ENCODE measurements around the gene ICE2. TPM values are rescaled to one million over a fixed set of nuclear protein-coding genes. Genes with fewer than 3 reads are reported as not detected.
A peak's percentile ranks its signal among the peaks of the same experiment; 100 is the strongest.

ICE2 gene
- polyA plus RNA-seq, 1 of the 3 experiments (the other 2 are of a cell fraction): 19.0 TPM

- no peak for TF ChIP-seq ELF1 (IDR thresholded peaks at IDR 0.05)
- no peak for TF ChIP-seq CHD2 (IDR thresholded peaks at IDR 0.05; ENCODE audit: low read length, partially characterized antibody)
- no peak for TF ChIP-seq JUND (IDR thresholded peaks at IDR 0.05)
- TF ChIP-seq, protein P1, sequence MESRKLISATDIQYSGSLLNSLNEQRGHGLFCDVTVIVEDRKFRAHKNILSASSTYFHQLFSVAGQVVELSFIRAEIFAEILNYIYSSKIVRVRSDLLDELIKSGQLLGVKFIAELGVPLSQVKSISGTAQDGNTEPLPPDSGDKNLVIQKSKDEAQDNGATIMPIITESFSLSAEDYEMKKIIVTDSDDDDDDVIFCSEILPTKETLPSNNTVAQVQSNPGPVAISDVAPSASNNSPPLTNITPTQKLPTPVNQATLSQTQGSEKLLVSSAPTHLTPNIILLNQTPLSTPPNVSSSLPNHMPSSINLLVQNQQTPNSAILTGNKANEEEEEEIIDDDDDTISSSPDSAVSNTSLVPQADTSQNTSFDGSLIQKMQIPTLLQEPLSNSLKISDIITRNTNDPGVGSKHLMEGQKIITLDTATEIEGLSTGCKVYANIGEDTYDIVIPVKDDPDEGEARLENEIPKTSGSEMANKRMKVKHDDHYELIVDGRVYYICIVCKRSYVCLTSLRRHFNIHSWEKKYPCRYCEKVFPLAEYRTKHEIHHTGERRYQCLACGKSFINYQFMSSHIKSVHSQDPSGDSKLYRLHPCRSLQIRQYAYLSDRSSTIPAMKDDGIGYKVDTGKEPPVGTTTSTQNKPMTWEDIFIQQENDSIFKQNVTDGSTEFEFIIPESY (IDR thresholded peaks at IDR 0.05; ENCODE audit: borderline replicate concordance, low read depth): no peak
- no peak for TF ChIP-seq RXRA (IDR thresholded peaks at IDR 0.05; ENCODE audit: borderline replicate concordance, low read depth)
- no peak for TF ChIP-seq YY1 (IDR thresholded peaks at IDR 0.05; ENCODE audit: low read depth)
- no peak for DNase-seq
- Histone ChIP-seq H3K4me3 (ENCODE audit: low read depth in 2 of 2, low read length in 1 of 2) (no peak overlapping the region), H3K4me2 (no peak overlapping the region), H3F3A (replicated peaks; ENCODE audit: insufficient read depth) (peaks cover 29% of the 10 kb centered on the region), H2AFZ (ENCODE audit: low read depth) (no peak overlapping the region), H3K4me1 (ENCODE audit: control insufficient read depth in 1 of 2, insufficient read depth in 2 of 2, low read depth in 1 of 2, low read length in 1 of 2) (peaks cover 0 to 33% of the 10 kb centered on the region in 2 experiments; a peak in 3 of 4 replicates), H3K9me2 (no peaks in the 10 kb centered on the region), H3K79me2 (ENCODE audit: insufficient read depth) (peaks cover 25% of the 10 kb centered on the region), H3K9me3 (no peaks in the 10 kb centered on the region), H3K27me3 (ENCODE audit: insufficient read depth) (no peaks in the 10 kb centered on the region), H3K27ac (ENCODE audit: low read depth in 2 of 2, low read length in 1 of 2) (peak overlapping the region in 1 of 2 experiments; percentile 93; a peak in 2 of 4 replicates), H3K36me3 (replicated peaks in 1 of 2; ENCODE audit: control insufficient read depth in 1 of 2, insufficient read depth in 2 of 2, low read length in 1 of 2) (no peaks in the 10 kb centered on the region), H3K9ac (no peak overlapping the region), H4K20me1 (ENCODE audit: insufficient read depth) (no peaks in the 10 kb centered on the region)
- ChIA-PET CTCF (no interaction called here), POLR2A (no interaction called here)
- 100% methylated on average over 2 of the region's 2 CpGs for WGBS (ENCODE audit: low lambda C conversion rate)
Measured at GRCh38 chr15:60420203-60420716, 58.7 kb downstream of the ICE2 start.

DNA sequence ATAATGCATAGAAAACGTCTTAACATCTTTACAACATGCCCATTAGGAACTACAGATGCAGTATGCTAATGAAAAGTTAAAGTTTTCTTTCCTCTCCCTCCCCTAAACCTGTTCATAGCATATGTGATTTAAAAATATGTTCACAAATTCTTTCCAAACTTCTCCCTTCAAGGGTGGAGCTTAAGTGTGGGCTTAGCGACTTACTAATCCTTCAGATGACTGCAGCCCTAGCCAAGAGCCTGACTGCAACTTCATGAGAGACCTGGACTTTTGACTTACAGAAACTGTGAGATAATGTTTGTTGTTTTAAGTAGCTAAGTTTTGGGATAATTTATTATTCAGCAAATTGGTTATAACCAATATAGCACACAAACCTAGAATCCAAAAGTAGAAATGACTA lies 59.2 kb downstream of the ICE2 start:
- Histone ChIP-seq H3K27ac (ENCODE audit: low read depth in 2 of 2, low read length in 1 of 2) (no peak overlapping the region), H3K4me2 (no peak overlapping the region), H3K9me3 (no peaks in the 10 kb centered on the region), H3F3A (replicated peaks; ENCODE audit: insufficient read depth) (peaks cover 29% of the 10 kb centered on the region), H3K4me3 (ENCODE audit: low read depth in 2 of 2, low read length in 1 of 2) (no peak overlapping the region), H3K4me1 (ENCODE audit: control insufficient read depth in 1 of 2, insufficient read depth in 2 of 2, low read depth in 1 of 2, low read length in 1 of 2) (peaks cover 0 to 33% of the 10 kb centered on the region in 2 experiments; a peak in 3 of 4 replicates), H3K9ac (no peak overlapping the region), H3K79me2 (ENCODE audit: insufficient read depth) (peaks cover 21% of the 10 kb centered on the region), H4K20me1 (ENCODE audit: insufficient read depth) (no peaks in the 10 kb centered on the region), H3K27me3 (ENCODE audit: insufficient read depth) (no peaks in the 10 kb centered on the region), H3K36me3 (replicated peaks in 1 of 2; ENCODE audit: control insufficient read depth in 1 of 2, insufficient read depth in 2 of 2, low read length in 1 of 2) (no peaks in the 10 kb centered on the region), H2AFZ (ENCODE audit: low read depth) (no peak overlapping the region), H3K9me2 (no peaks in the 10 kb centered on the region)
- POLR2A ChIA-PET: no interaction called here
- CTCF ChIA-PET: no interaction called here
- no peak for DNase-seq
- 70% methylated on average over 2 of the region's 2 CpGs for WGBS (ENCODE audit: low lambda C conversion rate)
- no peak for TF ChIP-seq IRF3 (IDR thresholded peaks at IDR 0.05; ENCODE audit: low read depth, low read length)
- no peak for TF ChIP-seq MAX (IDR thresholded peaks at IDR 0.05; ENCODE audit: low read depth)
- no peak for TF ChIP-seq NRF1 (IDR thresholded peaks at IDR 0.05; ENCODE audit: low read depth, low read length)
- TF ChIP-seq NFIC (IDR thresholded peaks at IDR 0.05; ENCODE audit: borderline replicate concordance): no peak
- TF ChIP-seq, protein P2, sequence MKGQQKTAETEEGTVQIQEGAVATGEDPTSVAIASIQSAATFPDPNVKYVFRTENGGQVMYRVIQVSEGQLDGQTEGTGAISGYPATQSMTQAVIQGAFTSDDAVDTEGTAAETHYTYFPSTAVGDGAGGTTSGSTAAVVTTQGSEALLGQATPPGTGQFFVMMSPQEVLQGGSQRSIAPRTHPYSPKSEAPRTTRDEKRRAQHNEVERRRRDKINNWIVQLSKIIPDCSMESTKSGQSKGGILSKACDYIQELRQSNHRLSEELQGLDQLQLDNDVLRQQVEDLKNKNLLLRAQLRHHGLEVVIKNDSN (IDR thresholded peaks at IDR 0.05; ENCODE audit: borderline replicate concordance, low read depth): no peak
- TF ChIP-seq FOXJ3 (CRISPR knock-in tag; IDR thresholded peaks at IDR 0.05): no peak
- TF ChIP-seq USF2 (IDR thresholded peaks at IDR 0.05; ENCODE audit: borderline replicate concordance, low read depth, low read length): no peak
- no peak for TF ChIP-seq GATA2 (CRISPR knock-in tag; IDR thresholded peaks at IDR 0.05)
- TF ChIP-seq YY1 (IDR thresholded peaks at IDR 0.05; ENCODE audit: low read depth): no peak
- TF ChIP-seq SMC3 (IDR thresholded peaks at IDR 0.05; ENCODE audit: low read depth, low read length): no peak
- TF ChIP-seq TEAD4 (IDR thresholded peaks at IDR 0.05; ENCODE audit: borderline replicate concordance, insufficient read depth): no peak
- TF ChIP-seq EZH2phosphoT487 (IDR thresholded peaks at IDR 0.05; ENCODE audit: borderline replicate concordance, low read depth): no peak
- TF ChIP-seq, protein P3, sequence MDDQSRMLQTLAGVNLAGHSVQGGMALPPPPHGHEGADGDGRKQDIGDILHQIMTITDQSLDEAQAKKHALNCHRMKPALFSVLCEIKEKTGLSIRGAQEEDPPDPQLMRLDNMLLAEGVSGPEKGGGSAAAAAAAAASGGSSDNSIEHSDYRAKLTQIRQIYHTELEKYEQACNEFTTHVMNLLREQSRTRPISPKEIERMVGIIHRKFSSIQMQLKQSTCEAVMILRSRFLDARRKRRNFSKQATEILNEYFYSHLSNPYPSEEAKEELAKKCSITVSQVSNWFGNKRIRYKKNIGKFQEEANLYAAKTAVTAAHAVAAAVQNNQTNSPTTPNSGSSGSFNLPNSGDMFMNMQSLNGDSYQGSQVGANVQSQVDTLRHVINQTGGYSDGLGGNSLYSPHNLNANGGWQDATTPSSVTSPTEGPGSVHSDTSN (IDR thresholded peaks at IDR 0.05): no peak
- TF ChIP-seq MXI1 (IDR thresholded peaks at IDR 0.05; ENCODE audit: low read depth, low read length): no peak
- TF ChIP-seq SIN3A (IDR thresholded peaks at IDR 0.05; ENCODE audit: borderline replicate concordance, low read depth, low read length): no peak
- TF ChIP-seq POLR2AphosphoS5 (IDR thresholded peaks at IDR 0.05; ENCODE audit: low read depth, low read length): no peak
- TF ChIP-seq RAD21 (IDR thresholded peaks at IDR 0.05; ENCODE audit: low read length): no peak
- no peak for TF ChIP-seq JUND (IDR thresholded peaks at IDR 0.05)
- no peak for TF ChIP-seq FOSL2 (IDR thresholded peaks at IDR 0.05; ENCODE audit: borderline replicate concordance, low read depth)
